Tracheal epithelial cell (primary cell): ENCODE results near the gene OR9G1. TPM values are rescaled to one million over a fixed set of nuclear protein-coding genes. Genes with fewer than 3 reads are reported as not detected.

Experiments
- total RNA-seq: library from RNA; depleted of rRNA; stranded (reverse); fragments of >200 nt; gene quantifications from 2 replicates; pipeline ENCODE4 v1.2.1, GENCODE V29; 2014

Gene OR9G1, protein sequence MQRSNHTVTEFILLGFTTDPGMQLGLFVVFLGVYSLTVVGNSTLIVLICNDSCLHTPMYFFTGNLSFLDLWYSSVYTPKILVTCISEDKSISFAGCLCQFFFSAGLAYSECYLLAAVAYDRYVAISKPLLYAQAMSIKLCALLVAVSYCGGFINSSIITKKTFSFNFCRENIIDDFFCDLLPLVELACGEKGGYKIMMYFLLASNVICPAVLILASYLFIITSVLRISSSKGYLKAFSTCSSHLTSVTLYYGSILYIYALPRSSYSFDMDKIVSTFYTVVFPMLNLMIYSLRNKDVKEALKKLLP
- total RNA-seq = under 0.01 TPM in 1 of 2 replicates, not detected in the other

DNA sequence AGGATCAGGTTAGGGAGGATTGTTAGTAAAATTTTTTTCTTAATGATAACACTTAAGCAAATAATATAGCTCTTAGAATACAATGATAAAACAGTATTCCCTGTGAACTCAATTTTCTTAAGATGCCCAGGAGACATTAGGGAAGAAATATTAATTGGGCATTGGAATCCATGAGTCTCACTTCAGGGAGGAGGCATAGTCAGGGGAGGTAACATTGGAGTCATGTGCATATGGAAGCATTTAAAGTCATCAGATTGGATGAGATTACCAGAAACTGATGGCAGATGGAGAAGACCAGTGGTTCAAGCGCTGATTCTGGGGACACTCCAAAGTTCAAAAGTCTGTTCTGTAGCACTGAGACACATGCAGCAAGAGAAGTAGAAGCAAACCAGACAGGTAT lies at the start of gene OR9G1:
OR9G1 (plus strand) TSS at position 301 of the 400 bp plus-strand sequence. CDS start 1,293 bp downstream, outside the sequence.

DNA sequence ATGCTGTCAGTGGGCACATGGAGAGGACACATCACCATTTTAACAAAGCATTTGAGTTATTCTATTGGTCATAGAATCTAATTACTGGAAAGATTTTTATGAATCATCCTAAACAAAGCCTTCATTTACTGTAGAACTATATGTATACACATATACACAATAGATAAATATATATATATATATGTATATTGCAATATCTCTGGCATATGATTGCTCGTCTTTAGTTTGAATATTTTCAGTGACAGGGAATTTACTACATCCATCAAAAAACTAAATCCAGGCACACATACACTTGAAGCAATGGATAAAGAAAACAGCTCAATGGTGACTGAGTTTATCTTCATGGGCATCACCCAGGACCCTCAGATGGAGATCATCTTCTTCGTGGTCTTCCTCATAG lies 35.5 kb upstream of the OR9G1 start, which contains the start of gene OR5AR1:
OR5AR1 (plus strand) TSS at position 301 of the 400 bp plus-strand sequence; CDS start at position 301, 0 bp downstream.

DNA sequence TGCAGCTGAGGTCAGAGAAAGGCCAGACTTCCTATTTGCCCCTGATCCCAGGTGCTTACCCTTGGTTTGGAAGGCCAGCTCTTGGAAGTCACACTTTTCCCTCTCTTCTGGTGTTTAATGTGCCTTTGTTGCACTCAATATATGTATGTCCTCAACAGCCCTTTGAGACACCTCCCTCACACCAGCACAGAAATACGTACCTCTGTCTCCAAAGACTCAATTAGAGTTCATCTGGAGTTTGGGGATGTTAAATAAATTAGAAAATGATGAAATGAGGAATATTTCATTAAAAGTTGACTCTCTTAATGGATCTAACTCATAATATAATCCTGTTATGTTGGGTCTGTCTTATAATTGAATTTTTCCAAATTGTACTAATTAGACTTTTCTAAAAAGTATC lies 49.7 kb downstream of the OR9G1 start, which contains the start of gene OR9G4:
OR9G4 (minus strand) TSS at position 101 of the 400 bp plus-strand sequence. CDS start 4,931 bp downstream, outside the sequence.

Other genes starting within 250 kb of the OR9G1 start
- gene OR5M3, start 225.7 kb upstream of the OR9G1 start, total RNA-seq = not detected in 2 replicates
- not detected in 2 replicates for gene OR5M8, start 207.7 kb upstream of the OR9G1 start, total RNA-seq
- gene OR5M11, start 155.8 kb upstream of the OR9G1 start, total RNA-seq = not detected in 2 replicates
- gene OR5M10, start 121.4 kb upstream of the OR9G1 start, total RNA-seq = not detected in 2 replicates
- gene OR5M1, start 84.2 kb upstream of the OR9G1 start, total RNA-seq = not detected in 2 replicates
- gene OR5AP2, start 56.7 kb upstream of the OR9G1 start, total RNA-seq = not detected in 2 replicates
- gene OR5AR1, start 35.4 kb upstream of the OR9G1 start, total RNA-seq = not detected in 2 replicates
- gene OR9G4, start 49.6 kb downstream of the OR9G1 start, total RNA-seq = under 0.01 TPM in 1 of 2 replicates, not detected in the other